ENCODE data around the gene MAGEA8.
"Not testable (repeated sequence)": the region's sequence is repeated elsewhere in the genome, so short reads cannot be mapped to it uniquely, and the experiment has no call there.

Gene MAGEA8, protein sequence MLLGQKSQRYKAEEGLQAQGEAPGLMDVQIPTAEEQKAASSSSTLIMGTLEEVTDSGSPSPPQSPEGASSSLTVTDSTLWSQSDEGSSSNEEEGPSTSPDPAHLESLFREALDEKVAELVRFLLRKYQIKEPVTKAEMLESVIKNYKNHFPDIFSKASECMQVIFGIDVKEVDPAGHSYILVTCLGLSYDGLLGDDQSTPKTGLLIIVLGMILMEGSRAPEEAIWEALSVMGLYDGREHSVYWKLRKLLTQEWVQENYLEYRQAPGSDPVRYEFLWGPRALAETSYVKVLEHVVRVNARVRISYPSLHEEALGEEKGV

GRCh38 chrX:149881081-149881711 is at the start of gene MAGEA8:
TSS of gene MAGEA8 (plus strand) at chrX:149881183. CDS start at chrX:149884273, 3,090 bp downstream.
- DNase-seq (ENCODE audit: low read depth in 1 of 2, low spot score in 1 of 2): no peak

- no peak for DNase-seq (ENCODE audit: low read depth in 1 of 2, low spot score in 1 of 2)
Observed at GRCh38 chrX:149831473-149831872, 49.5 kb upstream of the MAGEA8 start.

GRCh38 chrX:149836728-149837127 is 44.3 kb upstream of the MAGEA8 start:
- not testable (repeated sequence) for DNase-seq (ENCODE audit: low read depth in 1 of 2, low spot score in 1 of 2)

DNA sequence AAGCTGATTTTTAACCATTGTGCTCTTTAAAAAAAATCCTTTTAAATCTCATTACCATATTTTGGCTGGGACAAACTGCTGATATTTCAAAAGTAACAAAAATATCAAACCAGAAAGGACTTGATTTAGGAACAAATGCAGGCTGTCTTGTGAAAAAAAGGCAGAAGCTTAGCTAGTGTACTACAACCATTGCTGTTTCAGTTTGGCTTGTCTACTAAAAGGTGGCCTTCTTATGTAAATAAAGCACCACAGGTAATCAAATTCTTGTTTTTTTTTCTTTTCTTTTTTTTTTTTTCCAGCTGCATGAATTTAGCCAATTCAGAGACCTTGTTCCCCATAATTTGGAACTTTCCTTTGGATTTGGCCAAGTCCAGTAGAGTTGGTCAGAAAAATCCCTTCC is 43.8 kb upstream of the MAGEA8 start:
- DNase-seq (ENCODE audit: low read depth in 1 of 2, low spot score in 1 of 2): no peak

GRCh38 chrX:149837639-149838038 is 43.3 kb upstream of the MAGEA8 start:
- no peak for DNase-seq (ENCODE audit: low read depth in 1 of 2, low spot score in 1 of 2)

GRCh38 chrX:149841929-149842328 is 39.1 kb upstream of the MAGEA8 start:
- DNase-seq (ENCODE audit: low read depth in 1 of 2, low spot score in 1 of 2): no peak

DNA sequence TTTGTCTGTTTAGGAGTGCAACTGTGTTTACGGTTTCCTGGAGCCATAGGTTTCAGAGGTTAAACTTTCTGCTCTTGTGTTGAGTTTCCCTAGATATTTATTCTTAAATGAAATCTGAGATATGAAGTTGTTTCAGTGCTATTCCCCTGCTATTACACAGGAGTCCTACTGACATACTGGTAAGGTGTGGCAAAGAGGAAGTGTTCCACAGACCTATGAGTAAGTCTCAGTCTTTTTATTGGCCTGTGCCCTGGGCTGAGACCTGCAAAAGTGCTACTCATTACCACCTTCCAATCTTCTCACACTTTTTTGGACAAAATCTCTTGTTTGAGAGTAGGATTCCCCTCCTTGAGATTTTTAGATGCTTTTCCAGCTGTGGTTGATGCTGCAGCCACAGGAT is 35.6 kb upstream of the MAGEA8 start:
- no peak for DNase-seq (ENCODE audit: low read depth in 1 of 2, low spot score in 1 of 2)

DNA sequence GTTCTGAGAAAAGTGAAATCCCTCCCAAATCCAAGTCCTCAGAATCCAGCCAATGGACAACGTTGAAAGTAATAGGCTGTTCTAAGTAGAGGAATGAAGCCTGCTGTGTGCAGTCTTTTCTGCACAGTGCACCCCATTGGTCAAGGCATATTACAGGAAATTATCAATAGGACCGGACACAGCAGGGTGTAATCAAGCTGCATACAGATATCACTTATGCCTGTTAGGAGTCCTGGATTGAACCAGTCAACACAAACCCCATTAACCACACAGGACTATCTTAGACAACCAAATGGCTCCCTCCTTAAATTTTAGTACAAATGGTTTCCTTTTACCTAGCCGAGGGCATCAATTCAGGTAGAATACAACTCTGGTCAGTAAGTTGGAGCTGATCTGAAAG is 34.2 kb upstream of the MAGEA8 start:
- DNase-seq (ENCODE audit: low read depth in 1 of 2, low spot score in 1 of 2): no peak

DNA sequence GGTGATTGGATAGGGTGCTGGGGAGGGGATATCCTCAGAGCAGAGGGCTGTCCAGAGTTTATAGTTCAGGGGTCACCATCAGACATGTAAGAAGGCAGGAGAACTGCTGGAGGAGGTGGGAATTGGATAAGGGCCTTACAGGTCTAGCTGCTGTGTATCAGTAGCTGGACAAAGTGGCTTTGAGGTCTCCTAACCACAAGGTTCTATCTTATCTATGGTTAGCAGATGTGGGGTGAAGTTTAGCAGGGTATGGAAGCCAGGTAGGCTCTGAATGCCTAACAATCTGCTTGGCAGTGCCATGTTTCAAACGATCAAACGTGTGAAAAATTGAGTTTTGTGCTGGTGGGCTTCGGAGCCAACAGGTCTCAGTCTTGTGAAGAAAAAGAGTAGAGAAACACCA is 32.1 kb upstream of the MAGEA8 start:
- DNase-seq (ENCODE audit: low read depth in 1 of 2, low spot score in 1 of 2): no peak

- no peak for DNase-seq (ENCODE audit: low read depth in 1 of 2, low spot score in 1 of 2)
Observed at GRCh38 chrX:149849787-149850186, 31.2 kb upstream of the MAGEA8 start.

DNA sequence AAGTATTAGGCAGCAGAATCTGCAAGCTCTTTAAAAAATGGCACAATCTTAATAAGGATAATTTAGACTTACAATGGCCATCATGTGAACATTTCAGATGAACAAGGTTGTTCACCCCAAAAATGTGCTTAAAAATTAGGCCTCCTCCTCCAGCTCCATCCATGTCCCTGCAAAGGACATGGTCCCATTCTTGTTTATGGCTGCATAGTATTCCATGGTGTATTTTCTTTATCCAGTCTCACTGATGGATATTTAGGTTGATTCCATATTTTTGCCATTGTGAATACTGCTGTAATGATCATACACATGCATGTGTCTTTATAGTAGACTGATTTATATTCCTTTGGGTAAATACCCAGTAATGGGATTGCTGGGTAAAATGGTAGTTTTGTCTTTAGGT is 29.1 kb upstream of the MAGEA8 start:
- no peak for DNase-seq (ENCODE audit: low read depth in 1 of 2, low spot score in 1 of 2)

GRCh38 chrX:149853925-149854324 is 27.1 kb upstream of the MAGEA8 start:
- no peak for DNase-seq (ENCODE audit: low read depth in 1 of 2, low spot score in 1 of 2)

DNA sequence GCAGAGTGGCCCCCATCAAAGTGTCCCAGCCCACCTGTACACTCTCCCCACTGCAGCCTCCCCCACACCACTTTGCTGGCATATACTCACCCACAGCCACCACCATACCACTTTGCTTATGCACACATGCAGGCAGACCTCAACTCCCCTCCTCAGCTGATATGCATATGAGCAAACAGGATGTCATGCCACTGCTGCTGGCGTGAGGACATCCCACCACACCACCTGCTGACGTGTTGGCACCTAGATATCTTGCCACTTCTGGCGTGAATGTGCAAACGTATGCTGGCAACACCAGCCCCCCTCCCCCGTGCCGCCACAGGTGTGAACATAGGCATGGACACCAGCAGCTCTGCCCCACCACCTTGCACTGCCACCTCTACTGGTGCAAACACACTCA is 22.4 kb upstream of the MAGEA8 start:
- DNase-seq (ENCODE audit: low read depth in 1 of 2, low spot score in 1 of 2): no peak

- no peak for DNase-seq (ENCODE audit: low read depth in 1 of 2, low spot score in 1 of 2)
Observed at GRCh38 chrX:149860445-149860844, 20.5 kb upstream of the MAGEA8 start.

- no peak for DNase-seq (ENCODE audit: low read depth in 1 of 2, low spot score in 1 of 2)
Observed at GRCh38 chrX:149865390-149865789, 15.6 kb upstream of the MAGEA8 start.

DNA sequence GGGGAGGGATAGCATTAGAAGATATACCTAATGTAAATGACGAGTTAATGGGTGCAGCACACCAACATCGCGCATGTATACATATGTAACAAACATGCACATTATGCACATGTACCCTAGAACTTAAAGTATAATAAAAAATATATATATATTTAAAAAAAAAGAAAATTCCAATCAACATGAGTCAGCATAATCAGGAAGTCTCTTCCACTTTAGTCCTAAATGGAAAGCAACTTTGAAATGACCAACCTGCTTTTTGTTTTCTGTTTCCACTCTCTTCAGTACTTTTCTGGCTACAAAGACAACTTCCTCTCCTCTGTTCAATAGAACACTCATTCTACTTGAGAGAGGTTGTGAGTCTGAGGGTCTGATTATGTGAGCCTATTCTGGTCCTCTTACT is 13.5 kb upstream of the MAGEA8 start:
- DNase-seq (ENCODE audit: low read depth in 1 of 2, low spot score in 1 of 2): no peak

DNA sequence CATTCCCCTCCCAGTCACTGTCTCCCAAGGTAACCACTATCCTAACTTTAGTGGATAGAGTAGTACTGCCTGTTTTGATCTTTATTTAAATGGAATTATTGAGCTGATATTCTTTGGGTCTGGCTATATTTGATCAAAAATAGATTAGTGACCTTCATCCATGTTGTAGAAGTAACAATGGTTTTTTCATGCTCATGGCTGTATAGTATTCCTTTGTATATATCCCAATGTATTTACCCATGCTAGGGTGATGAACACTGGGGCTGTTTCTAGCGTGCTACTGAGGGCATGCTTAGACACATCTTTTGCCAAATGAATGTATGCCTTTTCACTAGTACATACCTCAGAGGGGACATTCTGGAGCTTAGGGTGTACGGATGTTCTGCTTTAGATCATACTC is 10.1 kb upstream of the MAGEA8 start:
- DNase-seq (ENCODE audit: low read depth in 1 of 2, low spot score in 1 of 2): no peak

GRCh38 chrX:149871433-149871832 is 9.6 kb upstream of the MAGEA8 start:
- no peak for DNase-seq (ENCODE audit: low read depth in 1 of 2, low spot score in 1 of 2)

DNA sequence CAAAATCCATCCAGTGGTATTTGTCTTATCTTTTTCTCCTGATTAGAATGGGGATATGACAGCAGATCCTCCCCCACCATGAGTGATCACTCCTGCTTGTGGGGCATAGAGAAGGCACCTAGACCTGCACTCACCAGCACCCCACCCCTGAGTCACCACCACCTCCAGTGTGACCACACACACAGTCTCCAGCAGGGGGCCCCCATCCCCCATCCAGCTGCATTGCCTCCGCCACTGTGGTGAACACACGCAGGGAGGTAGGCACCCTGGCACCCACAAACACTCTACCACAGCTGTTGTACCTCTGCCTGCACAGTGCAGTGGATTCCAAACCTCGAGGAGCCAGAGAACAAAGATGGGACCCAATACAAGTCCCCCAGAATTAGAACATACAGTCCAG is 9.0 kb upstream of the MAGEA8 start:
- peak; percentile 15 to 37 for DNase-seq (ENCODE audit: low read depth in 1 of 2, low spot score in 1 of 2)

DNA sequence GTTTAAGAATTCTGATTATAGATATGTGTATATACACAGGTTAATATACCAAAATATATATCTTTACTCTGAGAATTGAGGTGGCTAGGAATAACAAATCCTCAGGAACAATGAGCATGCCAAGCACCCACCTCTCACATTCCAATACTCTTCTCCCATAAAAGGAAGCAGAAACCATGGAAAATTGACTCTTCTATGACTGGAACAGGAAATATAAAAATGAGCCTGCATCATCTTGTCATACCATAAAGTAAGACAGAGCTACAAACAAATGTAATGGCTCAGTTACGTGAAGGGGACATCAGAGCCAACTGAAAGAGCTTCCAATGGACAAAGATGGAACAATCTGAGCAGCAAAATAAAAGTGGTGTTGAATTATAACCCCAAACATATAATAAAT is 3.8 kb upstream of the MAGEA8 start:
- no peak for DNase-seq (ENCODE audit: low read depth in 1 of 2, low spot score in 1 of 2)

GRCh38 chrX:149877636-149878035 is 3.3 kb upstream of the MAGEA8 start:
- no peak for DNase-seq (ENCODE audit: low read depth in 1 of 2, low spot score in 1 of 2)

- not testable (repeated sequence) for DNase-seq (ENCODE audit: low read depth in 1 of 2, low spot score in 1 of 2)
Observed at GRCh38 chrX:149890828-149891227, 9.8 kb downstream of the MAGEA8 start.

GRCh38 chrX:149898554-149898953 is 17.6 kb downstream of the MAGEA8 start:
- DNase-seq (ENCODE audit: low read depth in 1 of 2, low spot score in 1 of 2): no peak
